ENCODE results near the gene SYNJ2.
A peak's percentile ranks its signal among the peaks of the same experiment; 100 is the strongest.

The SYNJ2 gene

GRCh38 chr6:157959451-157960227, 22.0 kb upstream of the SYNJ2 start:
- no peak for TF ChIP-seq CTCF (IDR thresholded peaks at IDR 0.05; ENCODE audit: insufficient read depth, low read depth, low read length, missing control alignments)
- no peak overlapping the region for H3K4me3 ChIP-seq (ENCODE audit: low read length)
- no peak for DNase-seq (ENCODE audit: low read depth)

DNA sequence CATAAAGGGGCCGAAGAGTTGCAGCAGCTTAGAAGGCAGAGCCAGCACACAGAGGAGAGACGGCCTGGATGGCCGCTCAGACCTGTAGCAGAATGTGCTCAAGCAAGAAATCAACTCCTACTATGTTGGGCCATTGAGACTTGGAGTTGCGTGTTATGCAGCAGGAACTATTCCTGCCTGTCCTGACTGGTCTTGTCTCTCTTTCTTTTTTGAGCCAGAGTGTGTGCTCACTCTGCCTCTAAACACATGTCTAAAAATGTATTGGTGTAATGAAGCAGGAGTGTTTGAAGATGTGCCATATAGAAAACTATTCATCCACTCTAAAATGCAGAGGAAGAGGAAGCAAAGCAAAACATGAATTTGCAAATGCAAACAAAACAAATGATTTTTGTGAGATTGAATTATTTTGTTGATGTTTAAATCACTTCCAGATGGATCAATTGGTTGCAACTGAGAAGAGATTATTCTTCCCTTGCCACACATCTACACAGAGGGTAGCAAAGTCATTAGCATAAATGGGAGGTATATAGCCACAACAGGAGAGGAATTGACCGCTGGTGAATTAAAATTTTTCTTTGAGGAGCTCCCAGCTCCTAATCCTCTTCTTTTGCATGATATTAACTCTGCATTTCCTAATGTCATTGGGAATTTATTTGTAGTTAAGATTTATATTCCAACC, 20.4 kb upstream of the SYNJ2 start:
- no peak for TF ChIP-seq CTCF (IDR thresholded peaks at IDR 0.05; ENCODE audit: insufficient read depth, low read depth, low read length, missing control alignments)
- H3K4me3 ChIP-seq (ENCODE audit: low read length) = no peak overlapping the region
- DNase-seq (ENCODE audit: low read depth) = peak; percentile 76

DNA sequence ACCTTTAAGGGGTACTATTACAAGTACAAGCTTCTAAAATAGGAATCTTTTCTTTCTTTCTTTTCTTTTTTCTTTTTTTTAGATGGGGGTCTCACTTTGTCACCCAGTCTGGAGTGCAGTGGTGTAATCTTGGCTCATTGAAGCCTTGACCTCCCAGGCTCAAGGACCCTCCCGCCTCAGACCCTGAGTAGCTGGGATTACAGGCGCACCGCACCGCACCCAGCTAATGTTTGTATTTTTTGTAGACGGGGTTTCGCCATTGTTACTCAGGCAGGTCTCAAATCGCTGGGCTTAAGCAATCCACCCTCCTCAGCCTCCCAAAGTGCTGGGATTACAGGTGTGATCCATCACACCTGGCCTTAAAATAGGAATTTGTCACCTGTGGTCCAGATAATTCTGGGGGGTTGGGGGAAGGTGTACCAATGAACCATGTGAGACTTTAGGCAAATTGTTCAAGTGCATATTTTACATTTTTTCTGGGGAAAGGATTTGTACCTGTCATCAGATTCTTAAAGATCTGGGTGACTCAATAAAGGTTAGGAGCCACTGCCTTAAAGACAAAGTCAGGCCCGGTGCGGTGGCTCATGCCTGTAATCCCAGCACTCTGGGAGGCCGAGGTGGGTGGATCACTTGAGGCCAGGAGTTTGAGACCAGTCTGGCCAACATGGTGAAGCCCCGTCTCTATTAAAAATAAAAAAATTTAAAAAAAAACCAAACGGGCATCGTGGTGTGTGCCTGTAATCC, 19.7 kb upstream of the SYNJ2 start:
- no peak for TF ChIP-seq CTCF (IDR thresholded peaks at IDR 0.05; ENCODE audit: insufficient read depth, low read depth, low read length, missing control alignments)
- peak; percentile 50 for DNase-seq (ENCODE audit: low read depth)
- H3K4me3 ChIP-seq (ENCODE audit: low read length) = no peak overlapping the region

- no peak overlapping the region for H3K4me3 ChIP-seq (ENCODE audit: low read length)
- no peak for TF ChIP-seq CTCF (IDR thresholded peaks at IDR 0.05; ENCODE audit: insufficient read depth, low read depth, low read length, missing control alignments)
- DNase-seq (ENCODE audit: low read depth) = peak; percentile 62
Measured at GRCh38 chr6:157962601-157963302, 18.9 kb upstream of the SYNJ2 start.

DNA sequence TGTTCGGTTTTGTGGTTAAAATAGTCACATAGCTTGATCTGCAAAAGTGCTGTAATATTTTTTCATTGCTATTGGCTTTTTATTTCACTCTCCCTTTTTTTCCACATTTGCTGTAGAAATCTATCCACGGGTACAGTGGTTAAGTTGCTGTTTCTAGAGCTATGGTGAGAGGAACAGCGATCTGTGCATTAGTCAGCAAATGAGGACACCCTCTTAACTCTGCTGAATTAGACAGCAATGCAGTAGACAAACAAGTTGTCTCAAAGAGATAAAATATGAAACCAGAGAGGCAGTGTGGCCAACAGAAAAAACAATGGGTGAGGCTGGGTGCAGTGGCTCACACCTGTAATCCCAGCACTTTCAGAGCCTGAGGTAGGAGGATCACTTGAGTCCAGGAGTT, 17.6 kb upstream of the SYNJ2 start:
- no peak overlapping the region for H3K4me3 ChIP-seq (ENCODE audit: low read length)
- DNase-seq (ENCODE audit: low read depth) = peak; percentile 65
- TF ChIP-seq CTCF (IDR thresholded peaks at IDR 0.05; ENCODE audit: insufficient read depth, low read depth, low read length, missing control alignments) = no peak

- DNase-seq (ENCODE audit: low read depth) = no peak
- H3K4me3 ChIP-seq (ENCODE audit: low read length) = no peak overlapping the region
- TF ChIP-seq CTCF (IDR thresholded peaks at IDR 0.05; ENCODE audit: insufficient read depth, low read depth, low read length, missing control alignments) = no peak
Measured at GRCh38 chr6:157965387-157965786, 16.3 kb upstream of the SYNJ2 start.
